ENCODE results near the gene TXNDC5. TPM values are rescaled to one million over a fixed set of nuclear protein-coding genes. Genes with fewer than 3 reads are reported as not detected.

Gene TXNDC5
- total and polyA plus RNA-seq, 2 of the 13 experiments (the other 11 are each of a cell fraction or from before 2014, with no cell fraction given) = 287 to 578 TPM

- TF ChIP-seq, protein P1, sequence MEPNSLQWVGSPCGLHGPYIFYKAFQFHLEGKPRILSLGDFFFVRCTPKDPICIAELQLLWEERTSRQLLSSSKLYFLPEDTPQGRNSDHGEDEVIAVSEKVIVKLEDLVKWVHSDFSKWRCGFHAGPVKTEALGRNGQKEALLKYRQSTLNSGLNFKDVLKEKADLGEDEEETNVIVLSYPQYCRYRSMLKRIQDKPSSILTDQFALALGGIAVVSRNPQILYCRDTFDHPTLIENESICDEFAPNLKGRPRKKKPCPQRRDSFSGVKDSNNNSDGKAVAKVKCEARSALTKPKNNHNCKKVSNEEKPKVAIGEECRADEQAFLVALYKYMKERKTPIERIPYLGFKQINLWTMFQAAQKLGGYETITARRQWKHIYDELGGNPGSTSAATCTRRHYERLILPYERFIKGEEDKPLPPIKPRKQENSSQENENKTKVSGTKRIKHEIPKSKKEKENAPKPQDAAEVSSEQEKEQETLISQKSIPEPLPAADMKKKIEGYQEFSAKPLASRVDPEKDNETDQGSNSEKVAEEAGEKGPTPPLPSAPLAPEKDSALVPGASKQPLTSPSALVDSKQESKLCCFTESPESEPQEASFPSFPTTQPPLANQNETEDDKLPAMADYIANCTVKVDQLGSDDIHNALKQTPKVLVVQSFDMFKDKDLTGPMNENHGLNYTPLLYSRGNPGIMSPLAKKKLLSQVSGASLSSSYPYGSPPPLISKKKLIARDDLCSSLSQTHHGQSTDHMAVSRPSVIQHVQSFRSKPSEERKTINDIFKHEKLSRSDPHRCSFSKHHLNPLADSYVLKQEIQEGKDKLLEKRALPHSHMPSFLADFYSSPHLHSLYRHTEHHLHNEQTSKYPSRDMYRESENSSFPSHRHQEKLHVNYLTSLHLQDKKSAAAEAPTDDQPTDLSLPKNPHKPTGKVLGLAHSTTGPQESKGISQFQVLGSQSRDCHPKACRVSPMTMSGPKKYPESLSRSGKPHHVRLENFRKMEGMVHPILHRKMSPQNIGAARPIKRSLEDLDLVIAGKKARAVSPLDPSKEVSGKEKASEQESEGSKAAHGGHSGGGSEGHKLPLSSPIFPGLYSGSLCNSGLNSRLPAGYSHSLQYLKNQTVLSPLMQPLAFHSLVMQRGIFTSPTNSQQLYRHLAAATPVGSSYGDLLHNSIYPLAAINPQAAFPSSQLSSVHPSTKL (CRISPR knock-in tag; IDR thresholded peaks at IDR 0.05) = peak; percentile 57; the same call in 1 of the 2 replicates
- TF ChIP-seq ZNF556 (CRISPR knock-in tag; IDR thresholded peaks at IDR 0.05; ENCODE audit: borderline replicate concordance) (no peak), NFE2L2 (IDR thresholded peaks at IDR 0.05; ENCODE audit: low read length) (no peak), JUNB (CRISPR knock-in tag; IDR thresholded peaks at IDR 0.05; ENCODE audit: borderline replicate concordance) (no peak), TSC22D2 (CRISPR knock-in tag; IDR thresholded peaks at IDR 0.05; ENCODE audit: borderline replicate concordance) (no peak), HES4 (CRISPR knock-in tag; IDR thresholded peaks at IDR 0.05; ENCODE audit: borderline replicate concordance) (no peak), DRAP1 (CRISPR knock-in tag; IDR thresholded peaks at IDR 0.05) (no peak), ZMYM4 (CRISPR knock-in tag; IDR thresholded peaks at IDR 0.05) (0 out of 2 replicates have a peak, but pooled peaks have one; percentile 18), PPARG (CRISPR knock-in tag; conservative IDR thresholded peaks at IDR 0.05) (peak; percentile 68), ZFP1 (CRISPR knock-in tag; IDR thresholded peaks at IDR 0.05) (no peak), ASH2L (IDR thresholded peaks at IDR 0.05; ENCODE audit: insufficient read length, low read depth, low read length) (peak; percentile 38), ARNT2 (CRISPR knock-in tag; IDR thresholded peaks at IDR 0.05; ENCODE audit: low read depth) (no peak), NR2F6 (IDR thresholded peaks at IDR 0.05) (peak; percentile 69), NR2F6 (CRISPR knock-in tag; IDR thresholded peaks at IDR 0.05) (0 out of 2 replicates have a peak, but pooled peaks have one; percentile 29), IKZF4 (CRISPR knock-in tag; IDR thresholded peaks at IDR 0.05; ENCODE audit: borderline replicate concordance, low read depth, not compliant biosample characterization) (no peak), ZHX2 (IDR thresholded peaks at IDR 0.05; ENCODE audit: low read depth) (0 out of 2 replicates have a peak, but pooled peaks have one; percentile 28), ZHX2 (CRISPR knock-in tag; IDR thresholded peaks at IDR 0.05; ENCODE audit: borderline replicate concordance) (no peak), ZNF709 (CRISPR knock-in tag; IDR thresholded peaks at IDR 0.05) (no peak)
- TF ChIP-seq, protein P2, sequence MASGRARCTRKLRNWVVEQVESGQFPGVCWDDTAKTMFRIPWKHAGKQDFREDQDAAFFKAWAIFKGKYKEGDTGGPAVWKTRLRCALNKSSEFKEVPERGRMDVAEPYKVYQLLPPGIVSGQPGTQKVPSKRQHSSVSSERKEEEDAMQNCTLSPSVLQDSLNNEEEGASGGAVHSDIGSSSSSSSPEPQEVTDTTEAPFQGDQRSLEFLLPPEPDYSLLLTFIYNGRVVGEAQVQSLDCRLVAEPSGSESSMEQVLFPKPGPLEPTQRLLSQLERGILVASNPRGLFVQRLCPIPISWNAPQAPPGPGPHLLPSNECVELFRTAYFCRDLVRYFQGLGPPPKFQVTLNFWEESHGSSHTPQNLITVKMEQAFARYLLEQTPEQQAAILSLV (CRISPR knock-in tag; IDR thresholded peaks at IDR 0.05; ENCODE audit: borderline replicate concordance) = no peak
Measured at GRCh38 chr6:7882505-7883257, 27.9 kb downstream of the TXNDC5 start (continued).

All from HepG2 (cell line).